PFSK-1 (cell line): Measurements from ENCODE around the gene DDN.

Source experiments
- FOXP2 ChIP-seq: optimal IDR thresholded peaks from 2 replicates; pipeline ENCODE3; 2011; ENCODE audit warnings: borderline replicate concordance, control low read depth, inconsistent platforms; ENCODE audit not compliant: insufficient read depth; ENCODE audit errors: extremely low read length, extremely low read depth
- POLR2AphosphoS5 ChIP-seq: IDR thresholded peaks from 2 replicates; pipeline ENCODE4 v1.6.1; 2012; ENCODE audit warnings: low read depth, mild to moderate bottlenecking, control low read depth, low read length, moderate library complexity
- SIN3A ChIP-seq: IDR thresholded peaks from 2 replicates; pipeline ENCODE4 v1.6.1; 2012; ENCODE audit warnings: mild to moderate bottlenecking, low read length, moderate library complexity, borderline replicate concordance; ENCODE audit not compliant: insufficient read depth
- TAF1 ChIP-seq: IDR thresholded peaks from 2 replicates; pipeline ENCODE4 v1.6.1; 2012; ENCODE audit warnings: low read length, control low read depth, borderline replicate concordance; ENCODE audit not compliant: insufficient read depth
- TF ChIP-seq, protein P1 (sequence below), 2 experiments: IDR thresholded peaks; 2 replicates each; pipeline versions ENCODE4 v1.6.1 to v1.8.0; 2011 to 2012; ENCODE audit warnings: low read depth in 2 of 2, low read length in 2 of 2, control low read depth in 1 of 2, inconsistent platforms in 1 of 2, mild to moderate bottlenecking in 1 of 2, moderate library complexity in 1 of 2; ENCODE audit not compliant: insufficient read depth in 1 of 2

Gene DDN

DNA sequence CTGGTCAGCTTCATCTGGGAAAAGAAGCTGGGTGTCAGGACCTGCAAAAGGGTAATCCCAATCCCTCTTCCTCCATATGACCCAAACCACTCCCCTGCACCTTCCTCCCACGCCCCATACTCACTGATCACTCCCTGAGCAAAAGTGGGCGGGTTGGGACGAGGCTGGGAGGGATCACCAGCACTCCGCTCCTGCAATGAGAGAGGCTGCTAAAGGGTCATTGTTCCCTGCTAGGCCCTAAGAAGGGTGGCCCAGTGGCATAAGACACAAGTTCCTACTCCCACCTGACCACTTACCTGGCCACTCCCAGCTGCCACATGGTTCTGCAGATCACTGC lies 35.1 kb upstream of the DDN start:
- TF ChIP-seq, protein P1, sequence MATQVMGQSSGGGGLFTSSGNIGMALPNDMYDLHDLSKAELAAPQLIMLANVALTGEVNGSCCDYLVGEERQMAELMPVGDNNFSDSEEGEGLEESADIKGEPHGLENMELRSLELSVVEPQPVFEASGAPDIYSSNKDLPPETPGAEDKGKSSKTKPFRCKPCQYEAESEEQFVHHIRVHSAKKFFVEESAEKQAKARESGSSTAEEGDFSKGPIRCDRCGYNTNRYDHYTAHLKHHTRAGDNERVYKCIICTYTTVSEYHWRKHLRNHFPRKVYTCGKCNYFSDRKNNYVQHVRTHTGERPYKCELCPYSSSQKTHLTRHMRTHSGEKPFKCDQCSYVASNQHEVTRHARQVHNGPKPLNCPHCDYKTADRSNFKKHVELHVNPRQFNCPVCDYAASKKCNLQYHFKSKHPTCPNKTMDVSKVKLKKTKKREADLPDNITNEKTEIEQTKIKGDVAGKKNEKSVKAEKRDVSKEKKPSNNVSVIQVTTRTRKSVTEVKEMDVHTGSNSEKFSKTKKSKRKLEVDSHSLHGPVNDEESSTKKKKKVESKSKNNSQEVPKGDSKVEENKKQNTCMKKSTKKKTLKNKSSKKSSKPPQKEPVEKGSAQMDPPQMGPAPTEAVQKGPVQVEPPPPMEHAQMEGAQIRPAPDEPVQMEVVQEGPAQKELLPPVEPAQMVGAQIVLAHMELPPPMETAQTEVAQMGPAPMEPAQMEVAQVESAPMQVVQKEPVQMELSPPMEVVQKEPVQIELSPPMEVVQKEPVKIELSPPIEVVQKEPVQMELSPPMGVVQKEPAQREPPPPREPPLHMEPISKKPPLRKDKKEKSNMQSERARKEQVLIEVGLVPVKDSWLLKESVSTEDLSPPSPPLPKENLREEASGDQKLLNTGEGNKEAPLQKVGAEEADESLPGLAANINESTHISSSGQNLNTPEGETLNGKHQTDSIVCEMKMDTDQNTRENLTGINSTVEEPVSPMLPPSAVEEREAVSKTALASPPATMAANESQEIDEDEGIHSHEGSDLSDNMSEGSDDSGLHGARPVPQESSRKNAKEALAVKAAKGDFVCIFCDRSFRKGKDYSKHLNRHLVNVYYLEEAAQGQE (IDR thresholded peaks at IDR 0.05; ENCODE audit: insufficient read depth in 1 of 2, low read depth in 2 of 2, low read length in 2 of 2), result no peak
- TF ChIP-seq TAF1 (no peak), POLR2AphosphoS5 (no peak), SIN3A (no peak), FOXP2 (no peak)

DNA sequence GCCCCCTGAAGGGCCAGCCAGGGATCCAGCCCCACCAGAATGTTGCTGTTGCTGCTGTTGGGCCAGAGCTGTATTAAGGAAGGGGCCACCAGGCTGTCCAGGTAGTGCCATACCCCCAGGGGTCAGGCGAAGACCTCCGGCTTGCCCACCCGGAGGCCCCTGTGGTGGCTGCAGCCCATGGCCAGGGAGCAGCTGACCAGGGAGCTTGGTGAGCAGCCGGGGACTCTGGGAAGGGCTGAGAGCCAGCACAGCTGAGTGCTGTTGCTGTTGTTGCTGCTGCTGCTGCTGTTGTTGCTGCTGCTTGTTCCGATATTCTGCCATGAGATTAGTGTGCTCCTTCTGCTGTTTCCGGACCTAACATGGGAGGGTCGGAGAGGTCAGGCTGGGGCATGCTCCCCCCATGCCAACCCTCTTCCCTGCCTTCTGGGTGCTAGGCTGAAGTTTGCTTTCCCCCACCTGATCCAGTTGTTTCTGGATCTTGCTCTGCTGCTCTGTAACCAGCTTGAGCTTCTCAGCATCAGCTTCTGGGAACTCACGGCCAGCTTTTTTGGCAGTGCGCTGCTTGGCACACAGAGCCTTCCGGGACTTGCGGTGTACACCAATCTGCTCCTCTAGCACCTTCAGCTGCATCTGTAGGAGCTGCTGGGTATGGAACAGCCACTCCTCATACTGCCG lies 34.6 kb upstream of the DDN start:
- no peak for TF ChIP-seq POLR2AphosphoS5
- no peak for TF ChIP-seq FOXP2
- TF ChIP-seq, protein P1 (IDR thresholded peaks at IDR 0.05; ENCODE audit: insufficient read depth in 1 of 2, low read depth in 2 of 2, low read length in 2 of 2), result no peak
- TF ChIP-seq TAF1, result no peak
- TF ChIP-seq SIN3A, result no peak

DNA sequence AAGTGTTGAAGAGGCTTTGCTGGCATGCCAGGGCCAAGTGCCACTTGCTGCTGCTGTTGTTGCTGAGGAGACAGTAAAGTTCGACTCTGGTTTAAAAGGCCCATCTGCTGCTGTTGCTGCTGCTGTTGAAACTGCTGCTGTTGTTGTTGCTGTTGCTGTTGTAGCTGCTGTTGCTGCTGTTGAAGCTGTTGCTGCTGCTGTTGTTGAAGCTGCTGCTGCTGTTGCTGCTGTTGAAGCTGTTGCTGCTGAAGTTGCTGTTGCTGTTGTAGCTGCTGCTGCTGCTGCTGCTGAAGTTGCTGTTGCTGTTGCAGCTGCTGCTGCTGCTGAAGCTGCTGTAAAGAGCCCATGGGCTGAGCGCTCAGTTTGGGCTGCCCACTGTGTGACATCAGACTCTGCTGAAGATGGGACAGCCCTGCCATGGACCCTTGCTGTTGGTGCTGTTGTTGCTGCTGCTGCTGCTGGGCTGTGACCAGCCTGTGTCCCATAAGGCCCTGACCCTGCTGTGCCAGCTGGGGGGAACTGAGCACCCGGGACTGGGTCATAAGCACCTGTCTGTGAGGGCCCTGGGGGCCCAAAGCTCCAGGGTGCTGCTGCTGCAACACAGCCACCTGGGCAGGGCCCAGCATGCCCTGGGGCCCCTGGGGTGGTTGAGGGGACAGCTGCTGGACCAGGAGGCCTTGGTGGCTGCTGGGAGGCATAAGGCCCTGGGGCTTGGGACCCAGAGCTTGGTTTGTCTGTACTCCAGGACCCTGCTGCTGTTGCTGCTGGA lies 33.7 kb upstream of the DDN start:
- TF ChIP-seq SIN3A (no peak), TAF1 (no peak), POLR2AphosphoS5 (no peak), FOXP2 (no peak)
- TF ChIP-seq, protein P1 (IDR thresholded peaks at IDR 0.05; ENCODE audit: insufficient read depth in 1 of 2, low read depth in 2 of 2, low read length in 2 of 2), result no peak

DNA sequence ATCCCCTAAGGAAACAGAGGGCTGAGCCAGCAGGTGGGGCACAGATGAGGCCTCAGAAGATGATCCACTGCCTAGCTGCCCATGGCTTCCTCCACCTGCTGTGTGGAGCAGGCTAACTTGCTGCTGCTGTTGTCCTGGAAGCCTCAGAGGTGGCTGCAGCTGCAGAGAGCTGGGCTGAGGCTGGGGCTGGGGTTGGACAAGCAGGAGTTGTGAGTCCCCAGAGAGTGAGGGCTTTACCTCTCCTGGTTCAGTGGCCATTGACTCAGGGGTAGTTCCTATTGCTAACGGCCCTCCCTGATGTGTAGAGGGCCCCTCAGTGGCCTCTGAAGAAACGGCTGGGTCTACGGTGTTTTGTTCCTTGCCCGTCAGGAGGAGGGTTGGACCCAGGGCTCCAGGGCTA lies 33.1 kb upstream of the DDN start:
- no peak for TF ChIP-seq SIN3A
- TF ChIP-seq, protein P1 (IDR thresholded peaks at IDR 0.05; ENCODE audit: insufficient read depth in 1 of 2, low read depth in 2 of 2, low read length in 2 of 2), result no peak
- no peak for TF ChIP-seq FOXP2
- TF ChIP-seq TAF1, result no peak
- no peak for TF ChIP-seq POLR2AphosphoS5
